GM12874 (cell line): ENCODE results near the gene CHPF2.

Source experiments
- TF ChIP-seq, protein P1 (sequence below): IDR thresholded peaks from 2 replicates; pipeline ENCODE4 v1.5.1; 2011; ENCODE audit warnings: low read depth, mild to moderate bottlenecking, control low read depth, low read length, moderate library complexity; ENCODE audit not compliant: insufficient read depth

CHPF2 gene

DNA sequence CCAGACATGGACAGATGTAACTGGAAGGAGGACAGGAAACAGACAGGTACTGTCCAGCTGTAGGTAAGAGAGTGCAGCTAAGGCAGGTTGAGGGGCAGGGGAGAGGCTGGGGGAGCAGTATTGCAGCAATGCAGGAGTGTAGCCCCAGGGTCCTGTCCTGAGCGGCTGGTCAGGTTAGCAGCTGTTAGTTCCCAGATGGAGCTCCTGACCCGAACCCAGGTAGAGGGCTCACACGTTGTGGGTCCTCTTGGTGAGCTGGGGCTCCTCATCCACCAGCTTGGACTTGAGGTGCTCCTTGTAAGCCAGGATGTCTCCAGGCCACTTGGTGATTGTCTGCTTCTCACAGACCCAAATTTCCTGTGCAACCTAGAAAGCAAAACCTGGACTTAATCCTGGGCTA, 18.5 kb upstream of the CHPF2 start:
- TF ChIP-seq, protein P1, sequence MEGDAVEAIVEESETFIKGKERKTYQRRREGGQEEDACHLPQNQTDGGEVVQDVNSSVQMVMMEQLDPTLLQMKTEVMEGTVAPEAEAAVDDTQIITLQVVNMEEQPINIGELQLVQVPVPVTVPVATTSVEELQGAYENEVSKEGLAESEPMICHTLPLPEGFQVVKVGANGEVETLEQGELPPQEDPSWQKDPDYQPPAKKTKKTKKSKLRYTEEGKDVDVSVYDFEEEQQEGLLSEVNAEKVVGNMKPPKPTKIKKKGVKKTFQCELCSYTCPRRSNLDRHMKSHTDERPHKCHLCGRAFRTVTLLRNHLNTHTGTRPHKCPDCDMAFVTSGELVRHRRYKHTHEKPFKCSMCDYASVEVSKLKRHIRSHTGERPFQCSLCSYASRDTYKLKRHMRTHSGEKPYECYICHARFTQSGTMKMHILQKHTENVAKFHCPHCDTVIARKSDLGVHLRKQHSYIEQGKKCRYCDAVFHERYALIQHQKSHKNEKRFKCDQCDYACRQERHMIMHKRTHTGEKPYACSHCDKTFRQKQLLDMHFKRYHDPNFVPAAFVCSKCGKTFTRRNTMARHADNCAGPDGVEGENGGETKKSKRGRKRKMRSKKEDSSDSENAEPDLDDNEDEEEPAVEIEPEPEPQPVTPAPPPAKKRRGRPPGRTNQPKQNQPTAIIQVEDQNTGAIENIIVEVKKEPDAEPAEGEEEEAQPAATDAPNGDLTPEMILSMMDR = no peak

DNA sequence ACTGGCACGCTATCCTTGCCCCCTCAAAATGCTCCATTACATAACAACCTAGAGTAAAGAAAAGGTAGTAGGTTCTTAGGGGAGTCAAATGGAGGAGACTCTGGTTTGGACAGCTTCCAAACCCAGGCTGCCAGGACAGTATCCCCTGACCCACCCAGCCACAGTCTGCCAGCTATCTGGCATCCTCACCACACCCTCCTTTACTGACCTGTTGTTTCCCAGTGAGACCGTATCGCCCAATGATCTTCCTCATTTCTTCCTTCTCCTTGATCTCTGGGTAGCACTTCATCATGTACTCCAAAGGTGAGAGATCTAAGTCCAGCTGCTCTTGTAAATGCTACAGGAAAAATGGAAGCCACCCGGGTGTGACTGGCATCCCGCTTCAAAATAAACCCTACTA, 16.9 kb upstream of the CHPF2 start:
- TF ChIP-seq, protein P1 = no peak

DNA sequence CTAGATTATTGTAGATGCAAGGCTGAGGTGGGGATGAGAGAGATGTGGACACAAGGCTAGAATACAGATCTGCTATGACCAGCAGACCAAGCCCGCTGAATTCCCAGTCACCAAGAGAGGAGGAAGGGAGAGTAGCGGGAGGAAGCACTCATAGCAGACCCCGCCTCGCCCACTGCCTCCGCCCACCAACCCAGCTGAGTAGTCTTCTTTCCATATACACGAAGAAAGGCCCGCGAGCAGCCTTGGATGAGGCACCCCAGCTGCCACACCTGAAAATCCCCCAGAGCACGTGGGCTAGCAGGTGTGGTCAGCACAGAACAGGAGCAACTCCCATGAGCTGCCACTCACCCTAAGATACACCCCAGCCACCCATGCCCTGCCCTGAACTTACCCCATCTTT, 14.1 kb upstream of the CHPF2 start:
- TF ChIP-seq, protein P1 = no peak

DNA sequence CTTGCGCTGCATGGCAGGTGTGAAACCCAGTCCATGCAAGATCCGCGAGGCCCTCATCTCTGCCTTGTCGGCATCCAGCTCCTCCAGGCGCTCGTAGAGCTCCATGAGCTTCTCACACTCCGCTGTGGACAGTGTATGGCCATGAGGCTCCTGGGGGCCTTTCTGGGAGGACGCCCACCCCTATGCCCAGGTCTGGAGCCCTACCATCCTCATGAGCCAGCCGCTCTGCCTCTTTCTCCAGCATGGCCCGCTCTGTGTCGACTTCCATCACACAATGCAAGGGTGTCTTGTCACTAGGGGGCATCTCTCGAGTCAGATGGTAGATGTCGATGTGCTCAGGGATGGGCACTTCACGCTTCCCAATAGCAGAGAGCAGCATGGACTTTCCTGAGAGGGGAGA, 8.6 kb upstream of the CHPF2 start:
- TF ChIP-seq, protein P1 = no peak

DNA sequence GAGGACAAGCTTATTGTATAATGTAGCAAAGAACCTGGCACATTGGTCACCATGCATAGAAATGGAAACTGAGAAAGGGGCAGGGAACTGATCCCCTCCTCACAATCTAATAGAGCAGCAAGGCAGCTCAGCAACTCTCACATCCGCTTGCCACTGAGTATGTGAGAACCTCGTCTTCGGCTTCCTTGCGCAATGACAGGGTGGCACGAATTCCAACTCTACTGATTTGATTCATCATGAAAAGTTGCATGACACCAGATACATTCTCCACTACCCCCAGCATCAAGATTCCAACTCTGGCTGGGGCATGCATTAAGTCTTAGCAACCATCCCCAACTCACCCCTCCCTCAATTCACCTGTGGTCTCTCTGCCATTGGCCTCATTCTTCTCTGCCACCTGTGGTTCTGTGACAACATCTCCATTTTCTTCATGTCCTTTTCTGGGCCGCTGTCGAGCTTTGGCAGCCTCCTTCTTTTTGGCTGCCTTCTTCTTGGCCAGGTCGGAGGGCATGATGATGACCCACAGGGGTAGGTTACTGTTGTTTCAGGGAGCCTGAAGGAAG, 6.3 kb upstream of the CHPF2 start:
- TF ChIP-seq, protein P1 = no peak

DNA sequence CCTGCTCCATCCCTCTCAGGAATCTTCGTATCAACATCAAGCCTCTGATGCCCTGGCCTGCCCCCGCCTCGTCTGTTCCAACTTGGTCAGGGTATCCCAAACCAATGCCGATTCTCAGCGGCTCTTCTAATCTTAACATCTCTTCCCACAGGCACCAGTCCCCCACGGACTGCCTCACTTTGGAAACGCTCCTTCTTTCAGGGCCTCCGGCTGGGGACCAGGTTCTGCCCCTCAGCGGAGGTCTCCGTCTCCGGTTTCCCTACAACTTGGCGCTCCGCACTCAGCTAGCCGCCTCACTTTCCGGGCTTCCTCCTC, 5.8 kb upstream of the CHPF2 start:
- TF ChIP-seq, protein P1 = no peak

DNA sequence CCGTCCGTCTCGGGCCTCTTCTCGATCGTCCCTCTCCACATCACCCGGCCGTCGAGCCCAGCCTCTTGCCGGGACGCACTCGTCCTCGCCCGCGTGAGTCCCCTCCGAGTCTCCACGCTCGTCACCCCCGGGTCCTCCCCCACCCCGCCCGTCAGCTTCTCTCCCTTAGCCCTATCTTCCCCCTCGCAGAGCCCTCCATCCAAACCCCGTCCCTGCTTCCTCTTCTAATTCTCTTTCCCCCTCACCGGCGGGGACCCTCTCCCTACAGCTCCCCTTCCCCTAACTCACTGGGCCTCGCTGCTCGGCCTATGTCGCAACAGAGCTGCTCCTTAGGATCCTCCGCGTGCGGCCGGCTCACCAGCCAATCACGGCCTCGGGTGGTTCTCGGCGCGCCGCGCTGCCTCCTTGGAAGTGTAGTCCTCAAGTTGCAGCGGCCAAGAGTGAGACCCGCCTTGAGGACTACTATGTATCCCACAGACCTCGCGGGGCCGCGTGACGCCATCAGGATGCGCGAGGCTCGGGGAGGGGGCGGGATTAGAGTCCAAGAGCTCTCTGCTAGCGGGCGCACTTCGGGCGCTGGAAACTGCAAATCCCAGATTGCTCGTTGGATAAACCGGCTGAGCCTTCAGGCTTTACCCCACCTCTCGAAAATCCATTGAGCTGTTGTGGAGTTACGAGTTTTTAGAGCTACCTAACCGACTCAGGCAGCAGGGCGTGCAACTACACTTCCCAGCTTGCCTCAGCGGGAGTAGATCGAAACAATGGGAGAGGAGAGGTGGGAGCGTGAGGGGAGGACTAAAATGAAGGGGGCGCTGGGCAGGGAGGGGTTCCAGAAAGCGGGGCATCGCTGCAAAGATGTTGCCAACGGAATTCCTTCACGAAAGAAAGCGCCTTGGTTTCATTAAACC, 5.2 kb upstream of the CHPF2 start, which contains the start of gene ABCF2:
Gene ABCF2 (minus strand): TSS at position 331 of the 908 bp plus-strand sequence. CDS start 747 bp downstream, outside the sequence.
- TF ChIP-seq, protein P1 = no peak
